Left lung (tissue), 10 donors: ENCODE measurements around the gene GET4. TPM values are rescaled to one million over a fixed set of nuclear protein-coding genes. Genes with fewer than 3 reads are reported as not detected.

Experiments used
- ATAC-seq: fragments of 200-7000 bp; cut with Tn5 transposase; one replicate; pipeline ENCODE4 v1.9.1; 2020; ENCODE audit warnings: moderate library complexity
- DNase-seq, 4 donors: peaks; one replicate each; pipeline ENCODE4 v3.0.0-alpha.2; 2013 to 2020
- H3K27ac ChIP-seq, 2 donors: fragments of 200-600 bp; sonication (generic) in 1 of 2; one replicate each; pipeline versions ENCODE4 v1.5.0 to v1.8.0; 2020 to 2021
- H3K27me3 ChIP-seq, 2 donors: fragments of 200-600 bp; sonication (generic) in 1 of 2; one replicate each; pipeline versions ENCODE4 v1.5.0 to v1.8.0; 2020 to 2021
- H3K36me3 ChIP-seq, 2 donors: fragments of 200-600 bp; sonication (generic) in 1 of 2; one replicate each; pipeline versions ENCODE4 v1.5.0 to v1.8.0; 2020 to 2021
- H3K4me1 ChIP-seq, 2 donors: fragments of 200-600 bp; one replicate each; pipeline ENCODE4 v1.8.0; 2021
- H3K4me3 ChIP-seq, 2 donors: fragments of 200-600 bp; sonication (generic) in 1 of 2; one replicate each; pipeline versions ENCODE4 v1.5.0 to v1.8.0; 2020 to 2021; ENCODE audit warnings: mild to moderate bottlenecking in 1 of 2
- H3K9me3 ChIP-seq, 2 donors: fragments of 200-600 bp; sonication (generic) in 1 of 2; one replicate each; pipeline versions ENCODE4 v1.5.0 to v1.8.0; 2020 to 2021
- CTCF ChIP-seq, 2 donors: fragments of 200-600 bp; sonication (generic) in 1 of 2; IDR thresholded peaks; one replicate each; pipeline versions ENCODE4 v1.5.0 to v1.8.0; 2021; ENCODE audit warnings: antibody characterized with exemption in 2 of 2
- intact Hi-C, 2 donors: fragments of 100-400 bp; cut with DNase I; formaldehyde crosslinking; loops; one replicate each; pipeline versions ENCODE4 v1.11.2 to v1.14.2; 2022
- polyA plus RNA-seq, 6 donors: library from polyadenylated mRNA; unstranded; fragments of 120-200 nt; gene quantifications; one replicate each; pipeline ENCODE4 v1.2.1, GENCODE V29; 2013; ENCODE audit not compliant: insufficient read length in 6 of 6
- total RNA-seq, 2 donors: library from RNA; stranded (reverse); fragmentation: NEBNext Ultra II Directional; extraction: Animal tissue kit (Norgen Biotek cat#: 25700); gene quantifications; one replicate each; pipeline ENCODE4 v1.2.1, GENCODE V29; 2021
- donor health status: DM: no; HTN: yes; CAD: no.
- donor health status: DM: no; HTN: no; CAD: no.

GET4 gene
- total and polyA plus RNA-seq, 8 donors: 25.0 to 39.0 (median 31.1) TPM

- Histone ChIP-seq H3K4me3 (peak overlapping the region; percentile 1 to 40), H3K9me3 (no peaks in the 10 kb centered on the region), H3K27ac (no peak overlapping the region), H3K36me3 (no peaks in the 10 kb centered on the region), H3K27me3 (peaks cover 0 to 7% of the 10 kb centered on the region in 2 donors), H3K4me1 (peaks cover 0 to 17% of the 10 kb centered on the region in 2 donors)
- no peak for TF ChIP-seq CTCF (IDR thresholded peaks at IDR 0.05)
- intact Hi-C loops: no loop called here
- DNase-seq (no peak), ATAC-seq (no peak)
Measured at GRCh38 chr7:944744-945143, 68.4 kb downstream of the GET4 start.

GRCh38 chr7:945147-945555 lies 68.8 kb downstream of the GET4 start:
- Histone ChIP-seq H3K27ac (peak overlapping the region; percentile 55 to 61), H3K4me3 (peak overlapping the region; percentile 1 to 40), H3K27me3 (peaks cover 0 to 7% of the 10 kb centered on the region in 2 donors), H3K4me1 (peaks cover 0 to 17% of the 10 kb centered on the region in 2 donors), H3K9me3 (no peaks in the 10 kb centered on the region), H3K36me3 (no peaks in the 10 kb centered on the region)
- DNase-seq (peak in 1 of 4 donors; percentile 72), ATAC-seq (peak; percentile 57)
- intact Hi-C loops: no loop called here
- no peak for TF ChIP-seq CTCF (IDR thresholded peaks at IDR 0.05)

- Histone ChIP-seq H3K36me3 (no peaks in the 10 kb centered on the region), H3K27ac (peak overlapping the region; percentile 55 to 61), H3K27me3 (peaks cover 0 to 7% of the 10 kb centered on the region in 2 donors), H3K9me3 (no peaks in the 10 kb centered on the region), H3K4me1 (peaks cover 0 to 20% of the 10 kb centered on the region in 2 donors), H3K4me3 (peak overlapping the region; percentile 1 to 40)
- TF ChIP-seq CTCF (IDR thresholded peaks at IDR 0.05): no peak
- intact Hi-C loops: no loop called here
- ATAC-seq: peak; percentile 98
- peak in 3 of 4 donors; percentile 71 to 95 (median 88) for DNase-seq
Measured at GRCh38 chr7:945556-946255, 69.4 kb downstream of the GET4 start.

Other genes with a start within 250 kb of the GET4 start
- gene DNAAF5, start 149.9 kb upstream of the GET4 start, total RNA-seq: 10 to 100 TPM; 19.9 to 28.3 TPM
- gene DNAAF5, start 149.9 kb upstream of the GET4 start, polyA plus RNA-seq: 10 to 100 TPM; 24.6 to 30.6 (median 26.2) TPM
- 10 to 100 TPM; 16.3 to 19.6 TPM for gene PRKAR1B, start 149.3 kb upstream of the GET4 start, total RNA-seq
- 10 to 100 TPM; 36.5 to 43.5 (median 38.5) TPM for gene PRKAR1B, start 149.3 kb upstream of the GET4 start, polyA plus RNA-seq
- gene SUN1, start 44.1 kb upstream of the GET4 start, total RNA-seq: 100 to 1,000 TPM; 101 to 109 TPM
- 100 to 1,000 TPM; 137 to 182 (median 159) TPM for gene SUN1, start 44.1 kb upstream of the GET4 start, polyA plus RNA-seq
- 10 to 100 TPM; 25.8 to 35.1 TPM for gene ADAP1, start 78.1 kb downstream of the GET4 start, total RNA-seq
- 1 to 10 TPM; 5.1 to 8.7 (median 7.6) TPM for gene ADAP1, start 78.1 kb downstream of the GET4 start, polyA plus RNA-seq
- 10 to 100 TPM in 1 of 2 donors, 1 to 10 TPM in 1; 9.1 to 10.8 TPM for gene COX19, start 99.0 kb downstream of the GET4 start, total RNA-seq
- 10 to 100 TPM; 13.1 to 18.1 (median 16.7) TPM for gene COX19, start 99.0 kb downstream of the GET4 start, polyA plus RNA-seq
- gene CYP2W1, start 106.6 kb downstream of the GET4 start, total RNA-seq: not detected
- gene CYP2W1, start 106.6 kb downstream of the GET4 start, polyA plus RNA-seq: 10 to 100 TPM in 2 of 6 donors, 1 to 10 TPM in 4; 6.2 to 16.9 (median 9.0) TPM
- gene GPR146, start 168.0 kb downstream of the GET4 start, total RNA-seq: 10 to 100 TPM; 16.7 to 18.9 TPM
- 1 to 10 TPM; 6.3 to 8.7 (median 7.7) TPM for gene GPR146, start 168.0 kb downstream of the GET4 start, polyA plus RNA-seq
- 10 to 100 TPM in 1 of 2 donors, 1 to 10 TPM in 1; 8.1 to 11.6 TPM for gene GPER1, start 211.6 kb downstream of the GET4 start, total RNA-seq
- gene GPER1, start 211.6 kb downstream of the GET4 start, polyA plus RNA-seq: 1 to 10 TPM; 5.1 to 6.9 (median 5.6) TPM